ENCODE results near the gene PRPS2. TPM values are rescaled to one million over a fixed set of nuclear protein-coding genes. Genes with fewer than 3 reads are reported as not detected.

PRPS2 gene
- 54.0 and 73.8 TPM in 2 replicates for total RNA-seq

- TF ChIP-seq CTCF (conservative IDR thresholded peaks at IDR 0.05; ENCODE audit: low read depth, low read length): no peak
- DNase-seq (ENCODE audit: low read depth): no peak
- H3K4me3 ChIP-seq (ENCODE audit: low read depth, low read length): peak within 1 kb of the TSS; percentile 69
These were observed at the start of gene PRPS2 for GRCh38 chrX:12791257-12792228. TSS of gene PRPS2 (plus strand) at chrX:12791412. CDS start at chrX:12791498, 86 bp downstream.

- no peak for DNase-seq (ENCODE audit: low read depth)
- no peak for TF ChIP-seq CTCF (conservative IDR thresholded peaks at IDR 0.05; ENCODE audit: low read depth, low read length)
- H3K4me3 ChIP-seq (ENCODE audit: low read depth, low read length): no peak overlapping the region
These were observed 49.8 kb upstream of the PRPS2 start for GRCh38 chrX:12741416-12741815.

- no peak for DNase-seq (ENCODE audit: low read depth)
- no peak for TF ChIP-seq CTCF (conservative IDR thresholded peaks at IDR 0.05; ENCODE audit: low read depth, low read length)
- H3K4me3 ChIP-seq (ENCODE audit: low read depth, low read length): no peak overlapping the region
These were observed 43.8 kb upstream of the PRPS2 start for GRCh38 chrX:12747433-12747832.

GRCh38 chrX:12751887-12752286 is 39.3 kb upstream of the PRPS2 start:
- no peak for TF ChIP-seq CTCF (conservative IDR thresholded peaks at IDR 0.05; ENCODE audit: low read depth, low read length)
- DNase-seq (ENCODE audit: low read depth): no peak
- no peak overlapping the region for H3K4me3 ChIP-seq (ENCODE audit: low read depth, low read length)

GRCh38 chrX:12753366-12753765 is 37.8 kb upstream of the PRPS2 start:
- DNase-seq (ENCODE audit: low read depth): no peak
- no peak for TF ChIP-seq CTCF (conservative IDR thresholded peaks at IDR 0.05; ENCODE audit: low read depth, low read length)
- no peak overlapping the region for H3K4me3 ChIP-seq (ENCODE audit: low read depth, low read length)

- no peak for TF ChIP-seq CTCF (conservative IDR thresholded peaks at IDR 0.05; ENCODE audit: low read depth, low read length)
- DNase-seq (ENCODE audit: low read depth): no peak
- no peak overlapping the region for H3K4me3 ChIP-seq (ENCODE audit: low read depth, low read length)
These were observed 32.9 kb upstream of the PRPS2 start for GRCh38 chrX:12758291-12758690.
